Activated naive CD4-positive, alpha-beta T cell treated with anti-CD3 and anti-CD28 coated beads, Interleukin-2, amount 10 ng/mL, durations not matched to agents 7 days and 5 days (primary cell): ENCODE data around the gene ATAD3B.
A peak's percentile ranks its signal among the peaks of the same experiment; 100 is the strongest.
"Not testable (repeated sequence)": the region's sequence is repeated elsewhere in the genome, so short reads cannot be mapped to it uniquely, and the experiment has no call there.

Experiments used
- CTCF ChIA-PET: fragments of 350-600 bp; sonication (Branson Sonifier 250); formaldehyde crosslinking; loops from one replicate; lab custom pipeline; 2021; ENCODE audit warnings: antibody characterized with exemption; lab: Charles Lee
- DNase-seq: peaks from one replicate; pipeline ENCODE4 v3.0.0-alpha.2; 2020
- H3K27ac Mint-ChIP-seq: one replicate; pipeline ENCODE4 v1.8.0; 2021; ENCODE audit warnings: mild to moderate bottlenecking, moderate library complexity, mixed read lengths
- H3K27me3 Mint-ChIP-seq: one replicate; pipeline ENCODE4 v1.8.0; 2021; ENCODE audit warnings: mild to moderate bottlenecking, mixed read lengths
- H3K36me3 Mint-ChIP-seq: one replicate; pipeline ENCODE4 v1.8.0; 2021; ENCODE audit warnings: mixed read lengths
- H3K4me1 Mint-ChIP-seq: one replicate; pipeline ENCODE4 v1.8.0; 2021; ENCODE audit warnings: mixed read lengths
- H3K4me3 Mint-ChIP-seq: one replicate; pipeline ENCODE4 v1.8.0; 2021; ENCODE audit warnings: mild to moderate bottlenecking, moderate library complexity, mixed read lengths
- H3K9me3 Mint-ChIP-seq: one replicate; pipeline ENCODE4 v1.8.0; 2021; ENCODE audit warnings: mixed read lengths

The ATAD3B gene

GRCh38 chr1:1471389-1472052 is at the start of gene ATAD3B:
ATAD3B (plus strand) TSS chr1:1471765; CDS start chr1:1471885, 120 bp downstream.
- CTCF ChIA-PET = no interaction called here
- Mint-ChIP-seq H3K36me3 (no peaks in the 10 kb centered on the region), H3K4me3 (peak within 1 kb of the TSS; percentile 84), H3K9me3 (no peaks in the 10 kb centered on the region), H3K27ac (peak within 1 kb of the TSS; percentile 86), H3K4me1 (peaks cover 27% of the 10 kb centered on the region), H3K27me3 (no peaks in the 10 kb centered on the region)
- peak; percentile 97 for DNase-seq

- CTCF ChIA-PET = interaction anchor here (0.6 kb wide), 1 partner anchor 8 kb away, joined by 3 read pairs; no protein-coding TSS in a partner anchor
- Mint-ChIP-seq H3K27ac (no peak overlapping the region), H3K27me3 (peaks cover 72% of the 10 kb centered on the region), H3K9me3 (no peaks in the 10 kb centered on the region), H3K36me3 (no peaks in the 10 kb centered on the region), H3K4me3 (no peak overlapping the region), H3K4me1 (peaks cover 15% of the 10 kb centered on the region)
- DNase-seq = no peak
Measured at GRCh38 chr1:1421907-1422464, 49.6 kb upstream of the ATAD3B start.

GRCh38 chr1:1422465-1423244 is 48.9 kb upstream of the ATAD3B start:
- CTCF ChIA-PET = interaction anchor here (0.6 kb wide), 1 partner anchor 9 kb away, joined by 3 read pairs; no protein-coding TSS in a partner anchor

GRCh38 chr1:1423245-1423597 is 48.3 kb upstream of the ATAD3B start:
- H3K27me3 Mint-ChIP-seq = peaks cover 77% of the 10 kb centered on the region
- no peak for DNase-seq
- H3K4me3 Mint-ChIP-seq = no peak overlapping the region
- H3K4me1 Mint-ChIP-seq = peaks cover 10% of the 10 kb centered on the region
- CTCF ChIA-PET = no interaction called here
- H3K9me3 Mint-ChIP-seq = no peaks in the 10 kb centered on the region
- no peak overlapping the region for H3K27ac Mint-ChIP-seq
- no peaks in the 10 kb centered on the region for H3K36me3 Mint-ChIP-seq

More at GRCh38 chr1:1422465-1423244, 48.9 kb upstream of the ATAD3B start:
- no peak overlapping the region for H3K4me3 Mint-ChIP-seq
- H3K27me3 Mint-ChIP-seq = peaks cover 75% of the 10 kb centered on the region
- H3K4me1 Mint-ChIP-seq = peaks cover 14% of the 10 kb centered on the region
- no peaks in the 10 kb centered on the region for H3K36me3 Mint-ChIP-seq
- no peaks in the 10 kb centered on the region for H3K9me3 Mint-ChIP-seq
- no peak overlapping the region for H3K27ac Mint-ChIP-seq
- DNase-seq = no peak

GRCh38 chr1:1424707-1425106 is 46.9 kb upstream of the ATAD3B start:
- Mint-ChIP-seq H3K36me3 (no peaks in the 10 kb centered on the region), H3K27ac (no peak overlapping the region), H3K27me3 (peaks cover 78% of the 10 kb centered on the region), H3K4me1 (peaks cover 8% of the 10 kb centered on the region), H3K9me3 (no peaks in the 10 kb centered on the region), H3K4me3 (no peak overlapping the region)
- CTCF ChIA-PET = no interaction called here
- DNase-seq = no peak

GRCh38 chr1:1425426-1425752 is 46.2 kb upstream of the ATAD3B start:
- H3K27me3 Mint-ChIP-seq = peaks cover 83% of the 10 kb centered on the region
- CTCF ChIA-PET = interaction anchor here (1.2 kb wide), 1 partner anchor 15 kb away, joined by 4 read pairs; no protein-coding TSS in a partner anchor

GRCh38 chr1:1425753-1426495 is 45.6 kb upstream of the ATAD3B start:
- Mint-ChIP-seq H3K4me3 (no peak overlapping the region), H3K27ac (no peak overlapping the region), H3K36me3 (no peaks in the 10 kb centered on the region), H3K4me1 (peaks cover 8% of the 10 kb centered on the region), H3K27me3 (peaks cover 82% of the 10 kb centered on the region), H3K9me3 (no peaks in the 10 kb centered on the region)
- CTCF ChIA-PET = interaction anchor here (1.2 kb wide), 1 partner anchor 14 kb away, joined by 4 read pairs; no protein-coding TSS in a partner anchor
- no peak for DNase-seq

More at GRCh38 chr1:1425426-1425752, 46.2 kb upstream of the ATAD3B start:
- DNase-seq = no peak
- H3K9me3 Mint-ChIP-seq = no peaks in the 10 kb centered on the region
- no peak overlapping the region for H3K27ac Mint-ChIP-seq
- no peak overlapping the region for H3K4me3 Mint-ChIP-seq
- H3K36me3 Mint-ChIP-seq = no peaks in the 10 kb centered on the region
- peaks cover 8% of the 10 kb centered on the region for H3K4me1 Mint-ChIP-seq

GRCh38 chr1:1426496-1427105 is 45.0 kb upstream of the ATAD3B start:
- Mint-ChIP-seq H3K4me1 (peaks cover 8% of the 10 kb centered on the region), H3K27me3 (peaks cover 79% of the 10 kb centered on the region), H3K36me3 (no peaks in the 10 kb centered on the region), H3K4me3 (no peak overlapping the region), H3K27ac (no peak overlapping the region), H3K9me3 (no peaks in the 10 kb centered on the region)
- DNase-seq = no peak
- CTCF ChIA-PET = interaction anchor here (1.2 kb wide), 1 partner anchor 14 kb away, joined by 4 read pairs; no protein-coding TSS in a partner anchor

- H3K4me1 Mint-ChIP-seq = peaks cover 8% of the 10 kb centered on the region
- no peak overlapping the region for H3K27ac Mint-ChIP-seq
- no peak overlapping the region for H3K4me3 Mint-ChIP-seq
- H3K36me3 Mint-ChIP-seq = no peaks in the 10 kb centered on the region
- CTCF ChIA-PET = no interaction called here
- no peaks in the 10 kb centered on the region for H3K9me3 Mint-ChIP-seq
- H3K27me3 Mint-ChIP-seq = peaks cover 79% of the 10 kb centered on the region
- no peak for DNase-seq
Measured at GRCh38 chr1:1427106-1427819, 44.3 kb upstream of the ATAD3B start.

- no peak overlapping the region for H3K4me3 Mint-ChIP-seq
Measured at GRCh38 chr1:1427820-1428148, 43.8 kb upstream of the ATAD3B start.

GRCh38 chr1:1428174-1428573 is 43.4 kb upstream of the ATAD3B start:
- CTCF ChIA-PET = interaction anchor here (1.5 kb wide), 1 partner anchor 13 kb away, joined by 6 read pairs; no protein-coding TSS in a partner anchor
- H3K27me3 Mint-ChIP-seq = peaks cover 79% of the 10 kb centered on the region
- no peaks in the 10 kb centered on the region for H3K9me3 Mint-ChIP-seq
- no peak overlapping the region for H3K27ac Mint-ChIP-seq
- peaks cover 4% of the 10 kb centered on the region for H3K4me1 Mint-ChIP-seq
- DNase-seq = no peak
- H3K4me3 Mint-ChIP-seq = no peak overlapping the region
- no peaks in the 10 kb centered on the region for H3K36me3 Mint-ChIP-seq

More at GRCh38 chr1:1427820-1428148, 43.8 kb upstream of the ATAD3B start:
- no peaks in the 10 kb centered on the region for H3K9me3 Mint-ChIP-seq
- H3K27me3 Mint-ChIP-seq = peaks cover 79% of the 10 kb centered on the region
- H3K27ac Mint-ChIP-seq = no peak overlapping the region
- no peaks in the 10 kb centered on the region for H3K36me3 Mint-ChIP-seq
- peaks cover 6% of the 10 kb centered on the region for H3K4me1 Mint-ChIP-seq
- no peak for DNase-seq
- CTCF ChIA-PET = interaction anchor here (1.5 kb wide), 1 partner anchor 13 kb away, joined by 6 read pairs; no protein-coding TSS in a partner anchor

GRCh38 chr1:1428967-1429366 is 42.6 kb upstream of the ATAD3B start:
- H3K36me3 Mint-ChIP-seq, H3K4me1 Mint-ChIP-seq, DNase-seq, H3K27ac Mint-ChIP-seq, H3K9me3 Mint-ChIP-seq, H3K4me3 Mint-ChIP-seq: not testable (repeated sequence)
- H3K27me3 Mint-ChIP-seq = peaks cover 85% of the 10 kb centered on the region
- CTCF ChIA-PET = interaction anchor here (1.5 kb wide), 1 partner anchor 12 kb away, joined by 6 read pairs; no protein-coding TSS in a partner anchor

GRCh38 chr1:1429671-1430073 is 41.9 kb upstream of the ATAD3B start:
- no peaks in the 10 kb centered on the region for H3K9me3 Mint-ChIP-seq
- H3K27me3 Mint-ChIP-seq = peaks cover 86% of the 10 kb centered on the region
- no peaks in the 10 kb centered on the region for H3K36me3 Mint-ChIP-seq
- peaks cover 4% of the 10 kb centered on the region for H3K4me1 Mint-ChIP-seq
- CTCF ChIA-PET = no interaction called here
- no peak overlapping the region for H3K4me3 Mint-ChIP-seq
- H3K27ac Mint-ChIP-seq = no peak overlapping the region
- DNase-seq = no peak
